Measurements from ENCODE around the gene SDK1.

The SDK1 gene

DNA sequence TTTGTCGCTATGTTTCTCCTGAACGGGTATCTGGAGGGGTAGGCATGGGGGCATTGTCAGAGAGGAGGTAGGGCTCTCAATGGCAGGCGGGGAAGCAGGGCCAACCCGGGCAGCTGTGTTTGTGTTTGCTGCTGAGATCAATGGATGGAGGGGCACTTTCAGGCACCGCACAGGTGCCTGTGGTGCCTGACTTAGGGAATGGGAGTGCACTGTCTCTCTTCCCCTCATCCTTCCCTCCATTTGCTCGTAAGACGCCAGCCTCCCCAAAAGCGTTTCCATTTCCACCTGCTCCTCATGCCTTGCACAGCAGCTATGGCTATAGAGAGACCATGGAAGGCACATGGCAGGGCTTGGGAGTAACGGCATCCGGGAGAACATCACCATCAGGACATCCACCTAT is 765.2 kb downstream of the SDK1 start:
- no peak overlapping the region for H3K4me3 ChIP-seq (ENCODE audit: low read depth, low read length)
- TF ChIP-seq, protein P1, sequence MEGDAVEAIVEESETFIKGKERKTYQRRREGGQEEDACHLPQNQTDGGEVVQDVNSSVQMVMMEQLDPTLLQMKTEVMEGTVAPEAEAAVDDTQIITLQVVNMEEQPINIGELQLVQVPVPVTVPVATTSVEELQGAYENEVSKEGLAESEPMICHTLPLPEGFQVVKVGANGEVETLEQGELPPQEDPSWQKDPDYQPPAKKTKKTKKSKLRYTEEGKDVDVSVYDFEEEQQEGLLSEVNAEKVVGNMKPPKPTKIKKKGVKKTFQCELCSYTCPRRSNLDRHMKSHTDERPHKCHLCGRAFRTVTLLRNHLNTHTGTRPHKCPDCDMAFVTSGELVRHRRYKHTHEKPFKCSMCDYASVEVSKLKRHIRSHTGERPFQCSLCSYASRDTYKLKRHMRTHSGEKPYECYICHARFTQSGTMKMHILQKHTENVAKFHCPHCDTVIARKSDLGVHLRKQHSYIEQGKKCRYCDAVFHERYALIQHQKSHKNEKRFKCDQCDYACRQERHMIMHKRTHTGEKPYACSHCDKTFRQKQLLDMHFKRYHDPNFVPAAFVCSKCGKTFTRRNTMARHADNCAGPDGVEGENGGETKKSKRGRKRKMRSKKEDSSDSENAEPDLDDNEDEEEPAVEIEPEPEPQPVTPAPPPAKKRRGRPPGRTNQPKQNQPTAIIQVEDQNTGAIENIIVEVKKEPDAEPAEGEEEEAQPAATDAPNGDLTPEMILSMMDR (IDR thresholded peaks at IDR 0.05; ENCODE audit: low read depth, low read length), result no peak
- TF ChIP-seq, protein P2, sequence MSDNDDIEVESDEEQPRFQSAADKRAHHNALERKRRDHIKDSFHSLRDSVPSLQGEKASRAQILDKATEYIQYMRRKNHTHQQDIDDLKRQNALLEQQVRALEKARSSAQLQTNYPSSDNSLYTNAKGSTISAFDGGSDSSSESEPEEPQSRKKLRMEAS (IDR thresholded peaks at IDR 0.05; ENCODE audit: low read depth, low read length), result no peak
- TF ChIP-seq MYC (IDR thresholded peaks at IDR 0.05; ENCODE audit: low read depth, low read length) (no peak), POLR2A (IDR thresholded peaks at IDR 0.05; ENCODE audit: extremely low read depth, insufficient read length) (no peak)
- no peak for DNase-seq (ENCODE audit: low read depth)

DNA sequence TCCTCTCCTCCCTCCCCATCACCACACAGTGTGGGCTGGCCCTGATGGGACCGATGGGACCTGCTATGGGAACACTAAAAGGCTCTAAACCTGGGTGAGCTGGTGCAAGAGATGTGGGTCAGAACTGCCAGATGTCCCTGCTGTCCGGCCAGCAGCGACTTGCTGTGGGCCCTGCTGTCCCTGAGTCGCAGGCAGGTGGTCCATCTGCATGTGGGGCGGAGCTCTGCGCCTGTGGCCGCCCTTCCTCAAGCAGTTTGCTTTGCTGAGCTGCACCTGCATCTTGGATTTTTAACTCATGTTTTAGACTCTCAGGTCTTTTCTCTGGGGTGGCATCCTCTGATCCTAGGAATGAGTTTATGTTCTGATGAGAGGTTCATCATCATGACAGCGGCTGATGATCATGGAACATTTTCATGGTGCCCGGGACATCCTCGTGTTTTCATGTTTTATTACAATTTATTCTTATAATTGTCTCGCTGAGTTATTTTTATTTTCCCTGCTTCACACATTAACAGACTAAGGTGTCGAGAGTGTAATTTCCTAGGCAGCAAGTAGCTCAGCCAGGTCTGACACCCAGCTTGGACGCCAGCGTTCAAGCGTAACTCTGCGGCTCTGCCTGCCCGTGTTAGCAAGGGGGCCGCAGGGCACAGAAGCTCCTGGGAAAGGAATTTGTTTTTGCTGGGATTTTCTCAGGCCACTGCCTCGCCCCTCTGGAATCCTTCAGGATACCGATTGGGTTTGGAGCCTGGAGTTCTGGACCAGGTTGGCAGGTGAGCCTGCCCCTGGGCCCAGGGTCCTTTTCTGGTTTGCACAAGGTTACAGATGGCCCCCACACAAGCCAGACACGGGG is 765.8 kb downstream of the SDK1 start:
- no peak for DNase-seq (ENCODE audit: low read depth)
- no peak overlapping the region for H3K4me3 ChIP-seq (ENCODE audit: low read depth, low read length)
- TF ChIP-seq, protein P2 (IDR thresholded peaks at IDR 0.05; ENCODE audit: low read depth, low read length), result no peak
- no peak for TF ChIP-seq MYC (IDR thresholded peaks at IDR 0.05; ENCODE audit: low read depth, low read length)
- TF ChIP-seq, protein P1 (IDR thresholded peaks at IDR 0.05; ENCODE audit: low read depth, low read length), result no peak
- TF ChIP-seq POLR2A (IDR thresholded peaks at IDR 0.05; ENCODE audit: extremely low read depth, insufficient read length), result no peak

DNA sequence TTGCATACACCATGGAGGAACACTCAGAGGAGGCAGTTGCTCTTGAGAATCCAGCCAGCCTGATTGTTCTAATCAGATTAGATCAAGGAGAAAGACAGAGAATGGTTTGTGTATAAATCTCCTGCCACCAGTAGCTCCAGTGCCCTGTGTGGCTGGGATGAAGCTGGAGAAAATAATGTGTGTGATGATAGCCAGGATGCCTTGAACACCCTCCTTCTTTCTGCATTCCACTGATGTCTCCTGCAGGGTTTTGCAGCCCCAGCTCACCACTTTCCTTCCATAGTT is 766.4 kb downstream of the SDK1 start:
- DNase-seq (ENCODE audit: low read depth), result no peak
- TF ChIP-seq, protein P2 (IDR thresholded peaks at IDR 0.05; ENCODE audit: low read depth, low read length), result no peak
- TF ChIP-seq MYC (IDR thresholded peaks at IDR 0.05; ENCODE audit: low read depth, low read length), result no peak
- TF ChIP-seq POLR2A (IDR thresholded peaks at IDR 0.05; ENCODE audit: extremely low read depth, insufficient read length), result no peak
- TF ChIP-seq, protein P1 (IDR thresholded peaks at IDR 0.05; ENCODE audit: low read depth, low read length), result no peak
- H3K4me3 ChIP-seq (ENCODE audit: low read depth, low read length), result no peak overlapping the region

DNA sequence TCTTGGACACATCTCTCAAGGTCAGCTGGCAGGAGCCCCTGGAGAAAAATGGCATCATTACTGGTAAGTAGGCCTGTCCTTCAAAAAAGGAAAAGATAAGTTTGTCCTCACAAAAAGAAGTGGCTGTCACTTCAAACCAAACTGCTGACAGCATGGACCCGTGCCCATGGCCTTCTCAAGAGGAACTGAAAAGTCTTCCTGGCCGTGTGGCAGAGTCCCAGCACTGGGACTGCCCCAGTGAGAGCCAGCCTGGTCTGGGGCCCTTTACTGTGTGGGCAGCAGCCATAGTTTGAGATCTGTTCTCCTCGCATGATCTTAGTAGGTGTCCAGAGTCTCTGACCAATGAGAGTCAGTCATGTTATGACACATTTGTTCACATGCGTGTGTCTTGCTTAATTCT is 766.8 kb downstream of the SDK1 start:
- TF ChIP-seq, protein P2 (IDR thresholded peaks at IDR 0.05; ENCODE audit: low read depth, low read length), result no peak
- DNase-seq (ENCODE audit: low read depth), result no peak
- no peak overlapping the region for H3K4me3 ChIP-seq (ENCODE audit: low read depth, low read length)

DNA sequence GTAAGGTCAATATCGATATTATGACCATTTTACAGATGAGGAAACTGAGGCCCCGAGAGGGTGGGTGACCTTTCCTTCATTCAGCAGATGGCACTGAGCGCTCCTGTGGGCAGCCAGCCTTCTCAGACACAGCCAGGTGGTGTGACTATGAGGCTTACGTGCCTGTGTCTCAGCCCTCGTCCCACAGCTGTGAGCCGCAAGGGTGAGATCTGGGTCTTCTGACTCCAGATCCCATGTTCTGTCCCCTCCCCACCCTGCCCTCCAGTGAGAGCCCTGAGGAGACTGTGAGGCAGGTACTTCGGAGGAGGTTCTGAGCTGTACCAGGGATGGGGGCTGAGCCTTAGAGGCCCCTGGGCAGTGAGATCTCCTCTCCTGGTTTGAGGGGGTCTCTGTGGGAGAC is 767.2 kb downstream of the SDK1 start:
- no peak overlapping the region for H3K4me3 ChIP-seq (ENCODE audit: low read depth, low read length)
- TF ChIP-seq POLR2A (IDR thresholded peaks at IDR 0.05; ENCODE audit: extremely low read depth, insufficient read length) (no peak), MYC (IDR thresholded peaks at IDR 0.05; ENCODE audit: low read depth, low read length) (no peak)
- TF ChIP-seq, protein P2 (IDR thresholded peaks at IDR 0.05; ENCODE audit: low read depth, low read length), result no peak
- TF ChIP-seq, protein P1 (IDR thresholded peaks at IDR 0.05; ENCODE audit: low read depth, low read length), result no peak
- no peak for DNase-seq (ENCODE audit: low read depth)

DNA sequence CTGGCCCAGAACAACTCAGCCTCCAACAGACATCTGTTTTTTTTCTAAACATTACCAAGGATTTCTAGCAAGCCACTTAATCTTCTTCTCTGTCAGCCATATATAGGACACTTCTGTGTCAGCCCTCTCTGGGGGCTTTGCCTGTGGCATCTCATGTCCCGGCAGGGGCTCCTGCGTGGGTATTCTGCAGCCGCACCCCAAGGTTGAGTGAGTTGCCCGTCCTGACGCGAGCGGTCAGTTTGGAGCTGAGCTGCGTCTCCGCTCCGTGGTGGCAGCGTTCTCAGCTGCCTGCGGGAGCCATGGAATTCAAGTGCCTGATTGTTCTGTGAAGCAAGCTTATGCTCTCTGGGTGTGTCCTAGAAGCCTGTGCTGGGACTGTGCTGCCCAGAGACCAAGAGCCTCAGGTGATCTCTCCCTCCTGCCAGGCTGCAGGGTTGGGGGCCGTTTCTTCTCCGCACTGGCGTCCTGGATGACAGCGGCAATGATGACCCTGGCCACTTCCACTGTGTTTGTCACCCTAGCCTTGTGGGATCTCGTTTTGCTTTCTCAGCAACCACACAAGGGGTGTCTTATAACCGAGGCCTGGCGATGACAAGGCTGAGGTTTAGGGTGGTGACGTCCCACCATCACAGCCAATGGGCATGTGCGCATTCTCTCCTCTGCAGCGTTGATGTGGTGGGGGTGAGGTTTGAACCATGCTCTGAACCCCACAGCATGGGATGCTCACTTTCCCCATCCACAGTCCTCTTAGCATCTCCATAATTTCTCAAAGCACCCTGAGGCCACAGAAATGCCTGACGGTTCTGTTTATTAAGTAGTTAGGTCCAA is 768.4 kb downstream of the SDK1 start:
- DNase-seq (ENCODE audit: low read depth), result no peak
- TF ChIP-seq MYC (IDR thresholded peaks at IDR 0.05; ENCODE audit: low read depth, low read length), result no peak
- TF ChIP-seq POLR2A (IDR thresholded peaks at IDR 0.05; ENCODE audit: extremely low read depth, insufficient read length), result no peak
- TF ChIP-seq, protein P1 (IDR thresholded peaks at IDR 0.05; ENCODE audit: low read depth, low read length), result no peak
- TF ChIP-seq, protein P2 (IDR thresholded peaks at IDR 0.05; ENCODE audit: low read depth, low read length), result no peak
- no peak overlapping the region for H3K4me3 ChIP-seq (ENCODE audit: low read depth, low read length)

All from NB4 (cell line).